Psoas muscle (tissue), 8 donors: ENCODE data around the gene RLF. TPM values are rescaled to one million over a fixed set of nuclear protein-coding genes. Genes with fewer than 3 reads are reported as not detected.
"Not testable (repeated sequence)": the region's sequence is repeated elsewhere in the genome, so short reads cannot be mapped to it uniquely, and the experiment has no call there.

Source experiments
- ATAC-seq, 4 donors: fragments of 200-7000 bp; cut with Tn5 transposase; one replicate each; pipeline ENCODE4 v1.9.1; 2020; ENCODE audit warnings: moderate library complexity in 3 of 4, mild to moderate bottlenecking in 2 of 4
- DNase-seq, 2 donors: peaks; one replicate each; pipeline ENCODE4 v3.0.0-alpha.2; 2020
- H3K27ac ChIP-seq: fragments of 200-600 bp; one replicate; pipeline ENCODE4 v1.8.0; 2022
- H3K27me3 ChIP-seq, 3 donors: fragments of 200-600 bp in 1 of 3; one replicate each; pipeline versions ENCODE4 v1.6.1 to v1.8.0; 2013 to 2022; ENCODE audit warnings: low read length in 2 of 3, mild to moderate bottlenecking in 2 of 3, moderate library complexity in 1 of 3; ENCODE audit not compliant: insufficient read depth in 3 of 3
- H3K36me3 ChIP-seq, 2 donors: fragments of 200-600 bp in 1 of 2; one replicate each; pipeline versions ENCODE4 v1.6.1 to v1.8.0; 2013 to 2022; ENCODE audit warnings: low read depth in 1 of 2, mild to moderate bottlenecking in 1 of 2, moderate library complexity in 1 of 2; ENCODE audit not compliant: insufficient read depth in 1 of 2
- H3K4me1 ChIP-seq: fragments of 200-600 bp; one replicate; pipeline ENCODE4 v1.8.0; 2022
- H3K4me3 ChIP-seq: fragments of 200-600 bp; one replicate; pipeline ENCODE4 v1.8.0; 2022; ENCODE audit warnings: mild to moderate bottlenecking
- H3K9me3 ChIP-seq: fragments of 200-600 bp; one replicate; pipeline ENCODE4 v1.8.0; 2022
- WGBS, 3 donors: extraction: QIAGEN DNeasy Blood & Tissue Kit; methylation state at CpG; one replicate each; pipeline versions ENCODE4 v1.1.6 to v1.1.7; 2013; 5-methylcytosine and 5-hydroxymethylcytosine counted together
- intact Hi-C, 2 donors: fragments of 100-400 bp; cut with DNase I; formaldehyde crosslinking; loops; one replicate each; pipeline versions ENCODE4 v1.11.0 to v1.14.2; 2022
- polyA plus RNA-seq, 3 donors: library from polyadenylated mRNA; stranded (reverse); fragments of 200-250 nt; gene quantifications; one replicate each; pipeline ENCODE4 v1.2.3, GENCODE V29; 2013
- total RNA-seq, 4 donors: library from RNA; stranded (reverse); fragmentation: NEBNext Ultra II Directional in 2 of 4; extraction: Animal tissue kit (Norgen Biotek cat#: 25700) in 2 of 4; gene quantifications; one replicate each; pipeline versions ENCODE4 v1.2.1 to v1.2.4, GENCODE V29; 2021 to 2023
- TF ChIP-seq, protein P1 (sequence below): fragments of 200-600 bp; IDR thresholded peaks from one replicate; pipeline ENCODE4 v1.8.0; 2022; ENCODE audit warnings: antibody characterized with exemption
- donor health status: healthy with polysubstance abuse.
- donor health status: DM: no; HTN: no; CAD: no; lungs with moderate emphysema.
- donor health status: Bipolar disorder and iron deficiency.
- donor health status: healthy.
- donor health status: DM: yes; HTN: yes; CAD: no.
- donor health status: DM: no; HTN: no; CAD: no.
- donor health status: DM: no; HTN: no; CAD: no.
- donor health status: DM: yes; HTN: yes; CAD: no.

RLF gene
- total and polyA plus RNA-seq, 7 donors: 4.5 to 16.4 (median 10.3) TPM

DNA sequence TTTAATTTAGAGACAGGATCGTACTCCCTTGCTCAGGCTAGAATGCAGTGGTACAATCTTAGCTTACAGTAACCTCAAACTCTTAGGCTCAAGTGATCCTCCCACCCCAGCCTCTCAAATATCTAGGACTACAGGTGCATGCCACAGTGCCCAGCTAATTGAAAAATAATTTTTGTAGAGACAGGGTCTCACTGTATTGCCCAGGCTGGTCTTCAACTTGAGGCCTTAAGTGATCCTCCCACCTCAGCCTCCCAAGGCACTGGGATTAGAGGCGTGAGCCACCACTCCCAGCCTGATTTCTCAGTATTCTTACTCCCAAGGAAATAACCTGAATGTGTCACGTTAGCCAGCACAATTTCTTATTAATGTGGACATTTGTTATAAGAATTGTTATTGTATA lies 9.8 kb downstream of the RLF start:
- WGBS, 3 donors: 80 to 89% (median 86%) methylated on average over 3 of the region's 3 CpGs
- Histone ChIP-seq H3K4me3 (no peak overlapping the region), H3K9me3 (no peaks in the 10 kb centered on the region), H3K27ac (no peak overlapping the region), H3K36me3 (no peaks in the 10 kb centered on the region), H3K4me1 (peaks cover 4% of the 10 kb centered on the region), H3K27me3 (no peaks in the 10 kb centered on the region)
- intact Hi-C loops: no loop called here
- ATAC-seq: no peak
- TF ChIP-seq, protein P1, sequence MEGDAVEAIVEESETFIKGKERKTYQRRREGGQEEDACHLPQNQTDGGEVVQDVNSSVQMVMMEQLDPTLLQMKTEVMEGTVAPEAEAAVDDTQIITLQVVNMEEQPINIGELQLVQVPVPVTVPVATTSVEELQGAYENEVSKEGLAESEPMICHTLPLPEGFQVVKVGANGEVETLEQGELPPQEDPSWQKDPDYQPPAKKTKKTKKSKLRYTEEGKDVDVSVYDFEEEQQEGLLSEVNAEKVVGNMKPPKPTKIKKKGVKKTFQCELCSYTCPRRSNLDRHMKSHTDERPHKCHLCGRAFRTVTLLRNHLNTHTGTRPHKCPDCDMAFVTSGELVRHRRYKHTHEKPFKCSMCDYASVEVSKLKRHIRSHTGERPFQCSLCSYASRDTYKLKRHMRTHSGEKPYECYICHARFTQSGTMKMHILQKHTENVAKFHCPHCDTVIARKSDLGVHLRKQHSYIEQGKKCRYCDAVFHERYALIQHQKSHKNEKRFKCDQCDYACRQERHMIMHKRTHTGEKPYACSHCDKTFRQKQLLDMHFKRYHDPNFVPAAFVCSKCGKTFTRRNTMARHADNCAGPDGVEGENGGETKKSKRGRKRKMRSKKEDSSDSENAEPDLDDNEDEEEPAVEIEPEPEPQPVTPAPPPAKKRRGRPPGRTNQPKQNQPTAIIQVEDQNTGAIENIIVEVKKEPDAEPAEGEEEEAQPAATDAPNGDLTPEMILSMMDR: no peak
- no peak for DNase-seq

DNA sequence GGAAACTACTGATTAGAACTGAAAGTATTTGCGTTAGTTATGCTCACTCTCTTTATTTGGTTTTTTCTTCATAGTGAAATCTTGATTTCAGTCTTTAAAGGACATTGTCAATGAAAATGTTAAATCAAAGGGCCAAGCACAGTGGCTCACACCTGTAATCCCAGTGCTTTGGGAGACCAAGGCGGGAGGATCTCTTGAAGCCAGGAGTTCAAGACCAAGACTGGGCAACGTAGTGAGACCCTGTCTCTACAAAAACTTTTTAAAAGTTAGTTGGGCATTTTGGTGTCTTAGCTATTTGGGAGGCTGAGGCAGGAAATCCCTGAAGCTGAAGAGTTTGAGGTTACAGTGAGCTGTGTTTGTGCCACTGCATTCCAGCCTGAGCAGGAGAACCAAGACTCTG lies 13.6 kb downstream of the RLF start:
- Histone ChIP-seq H3K27ac (no peak overlapping the region), H3K27me3 (no peaks in the 10 kb centered on the region), H3K4me3 (no peak overlapping the region), H3K4me1 (no peaks in the 10 kb centered on the region), H3K9me3 (no peaks in the 10 kb centered on the region), H3K36me3 (no peaks in the 10 kb centered on the region)
- no peak for ATAC-seq
- WGBS, 3 donors: 90 to 96% (median 92%) methylated on average over 3 of the region's 3 CpGs
- intact Hi-C loops: no loop called here
- TF ChIP-seq, protein P1: no peak
- no peak for DNase-seq

DNA sequence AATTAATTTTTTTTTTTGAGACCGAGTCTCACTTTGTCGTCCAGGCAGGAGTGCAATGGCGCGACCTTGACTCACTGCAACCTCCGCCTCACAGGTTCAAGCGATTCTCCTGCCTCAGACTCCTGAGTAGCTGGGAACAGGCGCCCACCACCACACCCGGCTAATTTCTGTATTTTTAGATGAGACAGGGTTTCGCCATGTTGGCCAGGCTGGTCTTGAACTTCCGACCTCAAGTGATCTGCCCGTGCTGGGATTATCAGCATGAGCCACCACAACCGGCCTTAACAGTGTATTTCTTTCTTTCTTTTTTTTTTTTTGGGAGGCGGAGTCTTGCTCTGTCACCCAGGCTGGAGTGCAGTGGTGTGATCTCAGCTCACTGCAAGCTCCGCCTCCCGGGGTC lies 15.8 kb downstream of the RLF start:
- DNase-seq, H3K4me3 ChIP-seq, H3K27me3 ChIP-seq, H3K36me3 ChIP-seq, H3K9me3 ChIP-seq, H3K4me1 ChIP-seq, intact Hi-C loops, H3K27ac ChIP-seq, ATAC-seq: not testable (repeated sequence)
- WGBS, 3 donors: 94 to 96% (median 94%) methylated on average over 14 to 15 of the region's 15 CpGs

DNA sequence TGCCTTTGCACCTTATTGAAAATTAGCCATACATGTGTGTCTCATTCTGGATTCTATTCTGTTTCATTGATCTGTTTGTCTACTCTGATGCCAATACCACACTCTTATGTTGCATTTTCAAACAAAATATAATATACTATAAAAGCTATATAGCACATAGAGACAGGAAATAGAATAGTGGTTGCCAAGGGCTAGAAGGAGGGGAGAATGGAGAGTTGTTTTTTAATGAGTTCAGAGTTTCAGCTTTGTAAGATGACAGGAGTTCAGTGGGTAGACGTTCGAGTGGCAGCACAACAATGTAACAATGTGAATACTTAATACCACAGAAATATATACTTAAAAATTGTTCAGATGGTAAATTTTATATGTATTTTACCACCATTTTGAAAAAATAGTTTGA lies 17.0 kb downstream of the RLF start:
- H3K36me3 ChIP-seq: no peaks in the 10 kb centered on the region
- no peak overlapping the region for H3K27ac ChIP-seq
- TF ChIP-seq, protein P1: no peak
- ATAC-seq: no peak
- WGBS, 3 donors: 53 to 61% (median 59%) methylated on average over 2 of the region's 2 CpGs
- no peak overlapping the region for H3K4me3 ChIP-seq
- H3K27me3 ChIP-seq: no peaks in the 10 kb centered on the region
- intact Hi-C loops: no loop called here
- peaks cover 20% of the 10 kb centered on the region for H3K4me1 ChIP-seq
- no peak for DNase-seq
- no peaks in the 10 kb centered on the region for H3K9me3 ChIP-seq

DNA sequence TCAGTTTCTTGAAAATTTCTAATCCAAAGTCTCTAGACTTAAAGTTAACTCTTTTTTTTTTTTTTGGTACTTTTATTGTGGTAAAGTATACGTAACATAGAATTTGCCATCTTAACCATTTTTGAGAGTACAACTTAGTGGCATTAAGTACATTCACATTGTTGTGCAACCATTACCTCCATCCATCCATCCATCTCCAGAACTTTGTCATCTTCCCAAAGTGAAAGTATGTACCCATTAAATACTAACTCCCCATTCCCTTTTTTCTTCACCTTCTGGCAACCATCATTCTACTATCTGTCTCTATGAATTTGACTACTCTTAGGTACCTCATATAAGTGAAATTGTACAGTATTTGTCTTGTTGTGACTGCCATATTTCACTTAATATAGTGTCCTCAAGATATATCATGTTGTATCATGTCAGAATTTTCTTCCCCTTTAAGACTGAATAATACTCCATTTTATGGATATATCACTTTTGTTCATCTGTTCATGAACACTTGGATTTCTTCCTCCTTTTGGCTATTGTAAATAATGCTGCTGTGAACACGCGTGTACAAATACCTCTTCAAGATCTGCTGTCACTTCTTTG lies 18.4 kb downstream of the RLF start:
- TF ChIP-seq, protein P1: no peak
- WGBS, 3 donors: 94 to 100% (median 99%) methylated on average over 3 of the region's 3 CpGs
- H3K27me3 ChIP-seq: no peaks in the 10 kb centered on the region
- H3K27ac ChIP-seq: no peak overlapping the region
- no peaks in the 10 kb centered on the region for H3K9me3 ChIP-seq
- no peaks in the 10 kb centered on the region for H3K36me3 ChIP-seq
- DNase-seq: no peak
- H3K4me1 ChIP-seq: peaks cover 25% of the 10 kb centered on the region
- H3K4me3 ChIP-seq: no peak overlapping the region
- intact Hi-C loops: no loop called here
- ATAC-seq: no peak
